ENCODE results near the gene ZNF280B.

DNA sequence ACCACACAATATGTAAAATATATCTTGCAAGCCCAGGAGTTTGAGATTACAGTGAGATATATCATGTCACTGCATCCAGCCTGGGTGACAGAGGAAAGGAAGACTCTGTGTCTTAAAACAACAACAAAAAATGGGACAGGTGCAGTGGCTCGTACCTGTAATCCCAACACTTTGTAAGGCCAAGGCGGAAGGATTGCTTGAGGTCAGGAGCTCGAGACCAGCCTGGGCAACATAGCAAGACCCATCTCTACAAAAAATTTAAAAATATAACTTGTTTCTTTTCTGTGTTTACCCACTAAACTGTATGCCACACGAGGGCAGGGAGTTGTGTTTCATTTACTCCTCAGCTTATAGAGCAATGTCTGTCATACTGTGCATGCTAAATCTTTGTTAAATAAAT lies 8.4 kb upstream of the ZNF280B start:
- no peak for TF ChIP-seq EZH2 (IDR thresholded peaks at IDR 0.05; ENCODE audit: borderline replicate concordance, low read depth, low read length, poor library complexity, severe bottlenecking)
- TF ChIP-seq, protein P1, sequence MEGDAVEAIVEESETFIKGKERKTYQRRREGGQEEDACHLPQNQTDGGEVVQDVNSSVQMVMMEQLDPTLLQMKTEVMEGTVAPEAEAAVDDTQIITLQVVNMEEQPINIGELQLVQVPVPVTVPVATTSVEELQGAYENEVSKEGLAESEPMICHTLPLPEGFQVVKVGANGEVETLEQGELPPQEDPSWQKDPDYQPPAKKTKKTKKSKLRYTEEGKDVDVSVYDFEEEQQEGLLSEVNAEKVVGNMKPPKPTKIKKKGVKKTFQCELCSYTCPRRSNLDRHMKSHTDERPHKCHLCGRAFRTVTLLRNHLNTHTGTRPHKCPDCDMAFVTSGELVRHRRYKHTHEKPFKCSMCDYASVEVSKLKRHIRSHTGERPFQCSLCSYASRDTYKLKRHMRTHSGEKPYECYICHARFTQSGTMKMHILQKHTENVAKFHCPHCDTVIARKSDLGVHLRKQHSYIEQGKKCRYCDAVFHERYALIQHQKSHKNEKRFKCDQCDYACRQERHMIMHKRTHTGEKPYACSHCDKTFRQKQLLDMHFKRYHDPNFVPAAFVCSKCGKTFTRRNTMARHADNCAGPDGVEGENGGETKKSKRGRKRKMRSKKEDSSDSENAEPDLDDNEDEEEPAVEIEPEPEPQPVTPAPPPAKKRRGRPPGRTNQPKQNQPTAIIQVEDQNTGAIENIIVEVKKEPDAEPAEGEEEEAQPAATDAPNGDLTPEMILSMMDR (conservative IDR thresholded peaks at IDR 0.05; ENCODE audit: low read depth, low read length), result no peak

All from A673 (cell line).